HG03558 (cell line): ENCODE measurements around the gene EDC3.
"Not testable (repeated sequence)": the region's sequence is repeated elsewhere in the genome, so short reads cannot be mapped to it uniquely, and the experiment has no call there.

ENCODE experiments used
- ATAC-seq: cut with Tn5 transposase; IDR thresholded peaks from one replicate; pipeline ENCODE4 v1.9.1; 2021; ENCODE audit warnings: moderate number of reproducible peaks; ENCODE audit not compliant: unreplicated experiment; ENCODE audit errors: extremely low read depth

Gene EDC3, protein sequence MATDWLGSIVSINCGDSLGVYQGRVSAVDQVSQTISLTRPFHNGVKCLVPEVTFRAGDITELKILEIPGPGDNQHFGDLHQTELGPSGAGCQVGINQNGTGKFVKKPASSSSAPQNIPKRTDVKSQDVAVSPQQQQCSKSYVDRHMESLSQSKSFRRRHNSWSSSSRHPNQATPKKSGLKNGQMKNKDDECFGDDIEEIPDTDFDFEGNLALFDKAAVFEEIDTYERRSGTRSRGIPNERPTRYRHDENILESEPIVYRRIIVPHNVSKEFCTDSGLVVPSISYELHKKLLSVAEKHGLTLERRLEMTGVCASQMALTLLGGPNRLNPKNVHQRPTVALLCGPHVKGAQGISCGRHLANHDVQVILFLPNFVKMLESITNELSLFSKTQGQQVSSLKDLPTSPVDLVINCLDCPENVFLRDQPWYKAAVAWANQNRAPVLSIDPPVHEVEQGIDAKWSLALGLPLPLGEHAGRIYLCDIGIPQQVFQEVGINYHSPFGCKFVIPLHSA

DNA sequence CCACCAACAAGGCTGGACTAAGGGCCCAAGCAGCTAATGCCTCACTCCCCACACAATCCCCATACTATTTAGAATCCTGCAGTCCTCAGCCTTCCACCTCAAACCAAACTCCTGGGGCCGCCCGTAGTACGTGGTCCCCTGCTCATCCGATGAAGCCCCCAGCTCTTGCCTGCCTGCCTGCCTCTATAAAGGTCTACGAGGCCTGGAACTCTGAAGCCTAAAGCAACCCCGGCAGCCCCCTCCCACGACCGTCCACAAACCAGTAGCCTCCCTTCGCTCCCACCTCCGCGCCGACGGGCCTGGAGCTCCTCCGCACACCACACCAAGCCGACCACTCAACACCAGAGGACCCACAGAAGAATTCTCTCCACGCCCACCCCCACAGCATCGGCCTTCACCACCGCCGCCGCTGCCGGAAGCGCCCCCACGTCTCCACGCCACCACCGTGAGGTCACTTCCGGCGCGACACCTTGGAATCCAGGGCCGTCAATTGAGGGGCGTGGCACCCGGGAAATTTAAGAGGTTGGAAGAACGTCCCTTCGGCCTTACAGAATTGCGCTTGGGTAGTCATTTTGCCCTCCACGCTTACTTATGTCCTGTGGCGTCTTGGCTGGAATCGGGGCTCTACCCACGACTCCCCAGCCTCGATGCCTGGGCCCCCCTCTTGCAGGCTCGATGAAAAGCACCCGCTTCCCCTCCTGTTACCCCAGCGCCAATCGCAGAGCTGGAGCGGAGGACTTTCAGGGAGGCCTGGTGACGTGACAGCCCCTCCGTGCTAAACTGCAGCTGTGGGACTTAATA is at the start of gene EDC3:
Gene EDC3, minus strand, starts transcription at position 428 of the 801 bp plus-strand sequence. CDS start 20,900 bp downstream, outside the sequence.
- no peak for ATAC-seq

DNA sequence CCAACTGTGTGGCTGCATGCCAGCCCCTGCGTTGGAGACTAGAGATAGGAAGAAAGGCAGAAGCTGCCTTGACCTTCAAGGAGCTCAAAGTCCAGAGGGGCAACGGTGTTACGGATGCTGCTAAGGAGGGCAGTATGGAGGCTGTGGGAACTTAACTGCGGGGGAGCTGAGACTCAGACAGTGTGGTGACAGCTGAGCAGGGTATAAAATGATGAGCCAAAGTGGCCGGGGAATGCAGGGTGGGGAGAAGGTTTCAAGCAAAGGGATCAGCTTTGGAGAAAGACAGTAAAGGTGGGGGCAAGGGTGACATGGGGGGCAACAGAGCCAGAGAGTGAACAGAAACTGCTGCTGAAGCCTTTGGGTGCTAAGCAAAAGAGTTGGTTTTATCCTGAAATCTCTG is 46.6 kb upstream of the EDC3 start:
- ATAC-seq, result no peak

DNA sequence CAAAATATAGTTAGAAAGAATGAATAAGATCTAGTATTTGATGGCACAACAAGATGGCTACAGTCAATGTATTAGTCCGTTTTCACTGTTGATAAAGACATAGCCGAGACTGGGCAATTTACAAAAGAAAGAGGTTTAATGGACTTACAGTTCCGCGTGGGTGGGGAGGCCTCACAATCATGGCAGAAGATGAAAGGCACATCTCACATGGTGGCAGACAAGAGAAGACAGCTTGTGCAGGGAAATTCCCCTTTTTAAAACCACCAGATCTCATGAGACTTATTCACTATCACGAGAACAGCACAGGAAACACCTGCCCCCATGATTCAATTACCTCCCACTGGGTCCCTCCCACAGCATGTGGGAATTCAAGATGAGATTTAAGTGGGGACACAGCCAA is 42.4 kb upstream of the EDC3 start:
- not testable (repeated sequence) for ATAC-seq

DNA sequence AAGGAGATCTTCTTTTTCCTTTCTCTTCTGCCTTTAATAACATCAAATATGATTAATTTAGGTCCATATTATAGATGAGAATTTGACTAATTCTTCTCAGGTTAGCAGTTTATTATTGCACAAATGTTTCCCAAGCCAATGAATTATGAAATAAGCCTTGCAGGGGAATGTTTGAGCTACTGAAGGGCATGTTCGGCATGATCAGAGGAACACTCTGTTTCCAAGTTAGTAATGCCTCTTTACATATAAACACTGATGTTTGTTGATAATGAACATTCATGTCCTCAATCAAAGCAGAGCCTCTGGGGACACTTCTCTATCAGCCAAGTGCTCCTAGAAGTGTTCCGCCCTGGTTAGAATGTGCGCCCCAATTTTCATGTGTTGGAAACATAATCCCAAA is 39.5 kb upstream of the EDC3 start:
- ATAC-seq, result no peak

DNA sequence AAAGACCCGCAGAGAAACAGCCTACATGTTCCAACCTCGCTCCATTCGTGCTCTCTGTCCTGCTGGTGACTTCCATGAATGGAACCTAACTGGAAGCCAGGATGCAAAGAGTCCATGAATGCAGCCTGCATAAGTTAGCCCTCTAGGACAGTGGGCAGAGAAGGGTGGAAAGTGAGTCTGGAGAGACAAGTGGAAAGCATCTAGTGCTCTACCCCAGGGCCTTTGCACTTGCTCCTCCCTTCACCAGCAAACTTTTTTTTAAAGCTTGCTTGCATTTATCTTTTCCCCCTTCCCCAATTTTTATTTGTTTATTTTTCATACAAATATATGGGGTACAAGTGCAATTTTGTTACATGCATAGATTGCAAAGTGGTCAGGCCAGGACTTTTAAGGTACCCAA is 37.4 kb upstream of the EDC3 start:
- ATAC-seq, result no peak

DNA sequence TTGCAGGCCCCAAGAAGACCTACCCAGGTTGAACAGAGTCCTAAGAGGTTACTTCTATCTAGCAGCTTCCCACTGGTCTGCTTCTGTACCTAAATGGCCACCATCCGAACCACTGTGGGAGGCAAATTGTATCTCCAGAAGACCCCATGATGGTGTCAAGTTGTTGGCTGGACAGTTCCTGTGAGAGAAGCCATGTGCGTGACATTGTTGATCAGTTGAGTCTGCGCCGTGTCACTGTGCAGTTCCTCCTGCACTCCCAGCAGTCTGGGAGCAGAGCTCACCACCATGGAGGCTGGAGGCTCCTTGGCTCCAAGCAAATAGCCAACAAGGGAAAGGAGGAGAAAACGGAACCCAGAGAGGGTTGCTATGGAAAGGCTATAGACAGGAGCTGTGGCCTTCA is 37.0 kb upstream of the EDC3 start:
- no peak for ATAC-seq

DNA sequence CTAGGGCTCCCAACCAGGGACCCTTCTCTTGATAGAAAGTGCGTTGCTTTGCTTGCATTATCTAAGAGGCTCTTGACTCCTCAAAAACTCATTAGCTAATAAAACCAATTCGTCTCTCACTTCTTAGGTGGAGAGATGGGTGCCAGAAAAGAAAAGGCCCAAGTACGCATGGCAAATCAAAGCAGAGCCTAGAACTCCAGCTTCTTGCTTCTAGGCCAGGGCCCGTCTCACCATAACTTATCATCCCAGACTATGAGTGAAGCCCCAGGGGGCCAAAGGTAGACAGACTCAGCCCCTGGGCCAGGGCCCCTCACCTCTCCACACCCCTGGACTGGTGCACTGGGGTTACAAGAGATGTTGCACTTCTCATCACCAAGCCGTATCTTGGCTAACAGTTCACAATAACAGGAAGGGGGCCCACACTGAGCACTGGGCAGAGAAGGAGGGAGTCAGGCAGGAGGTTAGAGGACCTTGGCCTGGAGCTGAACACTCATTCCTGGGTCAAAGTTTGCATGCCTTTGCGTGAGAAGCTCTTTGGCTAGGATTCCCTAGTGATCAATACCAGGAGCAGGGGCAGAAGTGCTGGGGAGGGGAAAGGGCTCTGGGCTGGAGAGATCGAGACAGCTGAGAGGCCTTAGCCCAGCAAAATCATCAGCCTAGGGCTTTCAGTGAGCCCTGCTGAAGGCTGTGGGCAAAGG is 34.9 kb upstream of the EDC3 start:
- ATAC-seq, result no peak

DNA sequence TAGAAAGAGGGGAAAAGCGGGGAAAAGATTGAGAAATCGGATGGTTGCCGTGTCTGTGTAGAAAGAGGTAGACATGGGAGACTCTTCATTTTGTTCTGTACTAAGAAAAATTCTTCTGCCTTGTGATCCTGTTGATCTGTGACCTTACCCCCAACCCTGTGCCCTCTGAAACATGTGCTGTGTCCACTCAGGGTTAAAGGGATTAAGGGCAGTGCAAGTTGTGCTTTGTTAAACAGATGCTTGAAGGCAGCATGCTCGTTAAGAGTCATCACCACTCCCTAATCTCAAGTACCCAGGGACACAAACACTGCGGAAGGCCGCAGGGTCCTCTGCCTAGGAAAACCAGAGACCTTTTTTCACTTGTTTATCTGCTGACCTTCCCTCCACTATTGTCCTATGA is 33.5 kb upstream of the EDC3 start:
- not testable (repeated sequence) for ATAC-seq

DNA sequence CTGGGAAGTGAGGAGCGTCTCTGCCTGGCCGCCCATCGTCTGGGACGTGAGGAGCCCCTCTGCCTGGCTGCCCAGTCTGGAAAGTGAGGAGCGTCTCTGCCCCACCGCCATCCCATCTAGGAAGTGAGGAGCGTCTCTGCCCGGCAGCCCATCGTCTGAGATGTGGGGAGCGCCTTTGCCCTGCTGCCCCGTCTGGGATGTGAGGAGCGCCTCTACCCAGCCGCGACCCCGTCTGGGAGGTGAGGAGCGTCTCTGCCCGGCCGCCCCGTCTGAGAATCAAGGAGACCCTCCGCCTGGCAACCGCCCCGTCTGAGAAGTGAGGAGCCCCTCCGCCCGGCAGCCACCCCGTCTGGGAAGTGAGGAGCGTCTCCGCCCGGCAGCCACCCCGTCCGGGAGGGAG is 32.9 kb upstream of the EDC3 start:
- ATAC-seq, result not testable (repeated sequence)

DNA sequence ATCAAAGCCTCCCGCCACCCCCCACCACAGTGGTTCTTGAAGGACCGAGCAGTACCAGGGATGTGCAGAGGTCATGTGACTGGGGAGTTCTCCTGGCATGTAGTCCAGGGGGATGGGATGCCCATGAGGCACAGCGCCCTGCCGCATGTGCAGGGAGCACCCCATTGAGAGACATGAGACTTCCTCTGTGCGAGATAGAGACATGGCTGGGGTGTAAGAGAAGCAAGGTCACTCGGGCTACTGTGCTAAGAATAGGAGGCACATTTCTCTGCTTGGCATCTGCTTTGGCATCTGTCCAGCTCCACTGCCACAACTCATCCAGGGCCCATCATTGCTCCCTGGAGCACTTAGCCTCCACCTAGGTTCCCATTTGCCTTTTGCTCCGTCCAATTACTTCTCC is 31.9 kb upstream of the EDC3 start:
- no peak for ATAC-seq

DNA sequence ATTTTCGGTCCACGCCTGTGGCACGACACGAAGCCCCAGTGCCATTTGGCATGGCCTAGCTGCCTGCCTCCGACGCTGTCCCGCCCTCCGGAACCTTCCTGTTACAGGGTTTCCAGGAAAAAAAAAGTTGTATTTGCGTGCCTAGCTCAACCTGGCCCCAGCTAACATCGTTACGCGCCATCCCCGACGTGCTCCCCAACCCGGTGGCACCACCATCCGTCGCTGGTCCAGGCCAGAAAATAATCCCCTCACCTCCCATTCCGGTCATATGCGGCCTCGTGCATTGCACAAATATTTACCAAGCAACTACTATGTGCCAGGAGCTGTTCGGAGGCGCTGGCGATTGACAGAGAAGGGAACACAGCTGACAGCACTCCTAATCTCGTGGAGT is 30.9 kb upstream of the EDC3 start:
- ATAC-seq, result no peak

DNA sequence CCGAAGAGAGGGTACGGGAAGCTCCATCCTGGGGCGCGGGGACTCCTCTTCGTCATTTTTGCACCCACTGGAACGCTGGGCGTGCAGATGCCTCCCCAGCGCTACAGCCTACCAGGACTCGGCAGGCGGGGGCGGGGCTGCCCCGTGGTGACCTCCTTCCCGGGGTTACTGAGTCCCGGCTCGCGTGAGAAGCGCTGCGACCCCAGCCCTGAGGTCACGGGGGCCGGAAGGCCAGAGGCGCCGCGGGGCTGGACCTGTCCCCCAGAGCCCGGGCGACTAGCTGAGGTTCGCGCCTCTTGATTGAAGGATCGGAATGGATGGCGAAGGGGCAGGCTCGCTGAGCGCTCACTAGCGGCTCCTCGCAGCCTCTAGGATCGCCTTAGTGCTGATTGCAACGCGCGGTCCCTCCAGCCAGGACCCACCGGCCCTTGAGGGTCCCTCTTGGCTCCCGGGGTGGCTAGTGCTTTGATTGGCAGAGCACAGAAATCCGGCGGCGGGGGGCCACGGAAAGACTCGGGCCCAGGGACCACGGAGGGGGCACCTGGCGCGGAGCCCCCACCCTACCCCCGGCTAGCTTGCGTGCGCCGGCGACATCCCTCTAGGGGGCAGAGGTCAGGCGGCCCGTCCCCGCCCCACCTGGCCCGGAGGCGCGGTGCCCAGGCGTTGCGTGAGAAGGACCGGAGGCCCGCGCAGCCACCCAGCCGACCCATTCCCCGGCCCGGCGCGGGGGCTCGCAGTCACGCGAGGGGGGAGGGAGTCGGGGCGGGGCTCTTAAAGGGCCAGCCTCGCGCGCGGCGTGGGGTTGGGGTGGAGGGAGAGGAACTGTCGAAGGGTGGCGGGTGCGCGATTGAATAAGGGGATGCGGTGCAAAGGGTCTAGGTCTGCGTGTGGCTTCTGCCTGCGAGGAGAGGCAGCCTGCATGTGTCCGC is 30.3 kb upstream of the EDC3 start:
- ATAC-seq, result no peak

DNA sequence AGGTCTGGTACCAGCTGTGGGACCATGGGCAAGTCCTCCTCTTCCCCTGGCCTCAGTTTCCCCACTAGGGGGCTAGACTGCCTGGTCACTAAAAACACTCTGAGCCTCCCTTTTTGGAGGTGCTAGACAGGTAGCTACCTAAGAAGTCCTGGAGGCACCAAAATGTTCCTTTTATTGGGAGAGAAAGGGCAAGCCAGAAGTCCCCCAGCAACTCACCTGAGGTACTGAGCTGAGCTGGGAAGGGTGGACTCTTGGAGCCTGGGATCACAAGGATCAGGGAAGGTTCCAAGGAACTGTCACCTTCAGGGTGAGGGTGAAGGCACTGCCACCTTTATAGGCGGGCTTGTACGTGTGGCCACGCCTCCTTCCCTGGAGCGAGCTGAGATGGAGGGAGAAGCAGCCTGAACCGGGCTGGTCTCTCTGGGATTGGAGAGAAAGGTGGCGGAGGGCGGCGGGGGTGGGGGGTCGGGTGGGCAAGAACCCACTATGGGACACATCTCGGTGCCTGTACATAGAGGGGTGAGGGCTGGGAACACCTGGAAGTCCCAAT is 29.5 kb upstream of the EDC3 start, which contains the start of gene CYP1A1:
Gene CYP1A1, minus strand, starts transcription at position 304 of the 550 bp plus-strand sequence. CDS start 2,431 bp downstream, outside the sequence.
- ATAC-seq, result no peak

DNA sequence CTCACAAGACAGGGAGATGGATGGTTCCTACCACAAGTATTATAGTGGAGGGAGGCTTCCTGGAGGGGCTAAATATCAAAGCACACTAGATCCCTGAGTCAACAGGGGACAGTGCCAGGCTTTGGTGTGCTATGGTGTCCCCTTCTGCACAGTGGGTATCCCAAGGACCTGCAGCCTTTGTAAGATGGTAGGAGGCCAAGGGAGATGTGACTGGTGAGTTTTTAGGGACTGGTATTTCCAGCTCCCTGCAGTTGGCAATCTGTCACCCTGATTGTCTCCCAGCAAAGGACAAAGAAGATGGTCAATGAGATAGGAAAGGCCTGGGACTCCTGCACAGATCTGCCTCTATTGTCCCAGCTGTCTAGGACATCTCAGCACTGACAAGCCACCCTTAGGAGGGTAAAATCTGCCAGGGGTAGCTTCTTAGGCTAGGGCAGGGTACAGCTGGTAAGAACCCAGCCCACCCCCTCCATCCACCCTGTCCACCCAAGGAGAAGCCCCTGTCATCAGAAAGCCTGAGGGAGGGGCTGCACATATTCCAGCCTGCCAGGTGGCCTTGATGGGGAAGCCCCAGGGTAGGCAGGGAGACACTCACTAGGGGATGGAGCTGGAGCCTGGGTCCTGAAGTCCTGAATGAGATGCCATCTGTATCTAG is 28.9 kb upstream of the EDC3 start:
- ATAC-seq, result no peak

DNA sequence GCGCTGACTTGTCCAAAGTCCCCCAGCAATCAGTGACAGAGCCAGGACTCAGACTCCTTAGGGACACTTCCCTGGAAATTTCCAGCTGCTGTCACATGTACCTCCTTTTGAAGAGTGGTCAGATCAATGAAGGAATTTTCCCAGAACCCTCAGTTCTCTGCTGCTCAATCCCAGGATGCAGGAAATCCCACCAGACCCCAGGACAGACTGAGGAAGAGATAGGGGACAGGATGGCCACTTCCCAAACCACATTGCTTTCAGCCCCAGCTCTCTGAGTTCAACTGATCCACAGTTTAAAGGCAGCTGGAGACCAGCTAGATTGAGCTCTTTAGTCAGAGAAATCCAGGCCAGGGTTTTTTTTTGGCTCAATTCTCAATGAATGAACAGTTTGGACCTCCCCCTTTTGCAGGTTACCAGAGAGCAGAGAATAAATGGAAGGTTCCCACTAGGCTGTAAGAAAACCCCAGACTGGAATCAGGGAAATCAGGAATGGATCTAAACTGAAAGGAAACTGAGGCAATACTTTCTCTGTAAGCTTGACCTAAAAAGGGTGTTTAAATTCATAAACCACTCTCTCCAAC is 28.0 kb upstream of the EDC3 start:
- ATAC-seq, result no peak

DNA sequence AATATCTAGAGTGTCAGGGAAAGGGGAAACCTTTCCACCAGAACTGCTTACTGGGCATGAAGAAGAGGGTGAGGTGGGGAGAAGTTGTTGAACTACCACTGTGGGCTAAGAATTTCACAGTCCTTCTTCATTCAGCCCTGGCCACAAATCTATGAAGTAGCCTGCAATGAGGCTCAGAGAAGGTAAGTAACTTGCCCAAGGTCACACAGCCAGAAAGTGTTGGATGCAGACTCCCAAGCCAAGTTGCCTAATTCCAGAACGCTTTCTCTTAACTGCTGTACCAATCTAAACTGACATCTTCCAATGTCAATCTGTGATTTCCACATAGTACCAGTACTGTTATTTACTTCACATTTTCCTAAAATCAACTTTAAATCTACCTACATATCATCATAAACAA is 27.4 kb upstream of the EDC3 start:
- ATAC-seq, result no peak

DNA sequence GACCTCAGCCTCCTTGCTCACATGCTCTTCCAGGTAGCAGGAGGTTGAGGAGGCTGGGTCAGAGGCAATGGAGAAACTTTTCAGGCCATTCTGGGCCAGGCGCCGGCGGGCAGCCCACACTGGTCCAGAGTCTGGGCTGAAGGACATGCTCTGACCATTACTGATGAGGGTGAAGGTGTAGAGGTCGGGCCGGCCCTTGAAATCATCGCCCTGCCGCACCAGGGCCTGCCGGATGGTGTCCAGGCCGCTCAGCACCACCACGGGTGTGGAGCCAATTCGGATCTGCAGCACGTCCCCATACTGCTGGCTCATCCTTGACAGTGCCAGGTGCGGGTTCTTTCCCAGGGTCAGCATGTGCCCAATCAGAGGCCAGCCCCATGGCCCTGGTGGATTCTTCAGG is 26.8 kb upstream of the EDC3 start:
- ATAC-seq, result no peak

DNA sequence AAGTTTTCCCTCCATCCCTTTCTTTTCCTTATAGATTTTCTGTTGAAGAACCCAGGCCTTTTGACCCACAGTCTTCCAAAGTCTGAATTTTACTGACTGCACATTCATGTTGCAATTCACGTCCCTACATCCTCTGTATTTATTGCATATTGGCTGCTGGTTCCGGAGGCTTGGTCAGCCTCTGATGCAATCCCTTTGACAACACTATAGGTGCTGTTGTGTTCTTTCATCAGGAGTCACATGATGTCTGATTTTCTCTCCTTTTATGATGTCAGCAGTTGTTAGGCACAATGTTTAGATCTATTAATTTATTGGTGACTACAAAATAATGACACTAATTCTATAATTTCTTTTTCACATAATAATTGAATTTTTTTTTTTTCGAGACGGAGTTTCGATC is 20.8 kb upstream of the EDC3 start:
- no peak for ATAC-seq
